Right renal pelvis (tissue), 4 donors: ENCODE data around the gene CDC40. TPM values are rescaled to one million over a fixed set of nuclear protein-coding genes. Genes with fewer than 3 reads are reported as not detected.

Experiments used
- DNase-seq, 4 donors: peaks; one replicate each; pipeline ENCODE4 v3.0.0-alpha.2; 2013; ENCODE audit warnings: low read depth in 4 of 4, low spot score in 3 of 4, missing footprints in 1 of 4
- polyA plus RNA-seq, 4 donors: library from polyadenylated mRNA; unstranded; fragments of 120-200 nt; gene quantifications; one replicate each; pipeline ENCODE4 v1.2.1, GENCODE V29; 2013; ENCODE audit not compliant: insufficient read length in 4 of 4

The CDC40 gene
- 10 to 100 TPM; 28.3 to 37.0 (median 33.0) TPM for polyA plus RNA-seq

DNA sequence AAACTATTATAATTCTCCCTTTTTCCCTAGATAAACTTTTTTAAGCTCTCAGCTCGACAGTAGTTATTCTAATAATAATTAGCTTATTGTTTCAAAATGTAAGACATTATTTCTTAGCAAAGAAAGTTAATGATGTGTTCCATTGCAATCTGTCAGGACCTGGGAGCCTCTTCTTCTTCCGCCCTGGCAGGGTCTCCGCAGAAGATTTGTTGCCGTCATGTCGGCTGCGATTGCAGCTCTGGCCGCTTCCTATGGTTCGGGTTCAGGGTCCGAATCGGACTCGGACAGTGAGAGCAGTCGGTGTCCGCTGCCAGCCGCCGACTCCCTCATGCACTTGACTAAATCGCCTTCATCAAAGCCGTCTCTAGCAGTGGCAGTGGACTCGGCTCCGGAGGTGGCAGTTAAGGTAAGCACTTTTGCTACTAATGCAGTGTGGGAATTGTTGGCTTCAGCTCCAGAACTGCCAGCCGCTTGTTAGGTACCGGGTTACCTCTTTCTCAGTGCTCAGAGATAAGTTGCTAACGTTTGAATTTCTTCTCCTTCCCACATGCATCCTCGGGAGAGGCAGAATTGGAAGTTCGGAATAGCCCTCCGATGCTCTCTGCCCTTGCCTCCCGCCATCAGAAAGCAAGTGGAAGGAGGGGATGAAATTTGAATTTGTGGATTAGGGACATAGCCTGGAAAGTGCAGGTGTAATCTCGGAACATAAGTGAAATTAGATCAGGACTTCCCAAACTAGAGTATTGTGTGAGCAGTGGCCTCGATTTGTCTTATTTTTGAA lies at the start of gene CDC40:
Gene CDC40, plus strand, starts transcription at position 200 of the 781 bp plus-strand sequence. Its CDS starts 18 bp downstream, at position 218.
- peak in 1 of 4 donors; percentile 68 for DNase-seq

DNA sequence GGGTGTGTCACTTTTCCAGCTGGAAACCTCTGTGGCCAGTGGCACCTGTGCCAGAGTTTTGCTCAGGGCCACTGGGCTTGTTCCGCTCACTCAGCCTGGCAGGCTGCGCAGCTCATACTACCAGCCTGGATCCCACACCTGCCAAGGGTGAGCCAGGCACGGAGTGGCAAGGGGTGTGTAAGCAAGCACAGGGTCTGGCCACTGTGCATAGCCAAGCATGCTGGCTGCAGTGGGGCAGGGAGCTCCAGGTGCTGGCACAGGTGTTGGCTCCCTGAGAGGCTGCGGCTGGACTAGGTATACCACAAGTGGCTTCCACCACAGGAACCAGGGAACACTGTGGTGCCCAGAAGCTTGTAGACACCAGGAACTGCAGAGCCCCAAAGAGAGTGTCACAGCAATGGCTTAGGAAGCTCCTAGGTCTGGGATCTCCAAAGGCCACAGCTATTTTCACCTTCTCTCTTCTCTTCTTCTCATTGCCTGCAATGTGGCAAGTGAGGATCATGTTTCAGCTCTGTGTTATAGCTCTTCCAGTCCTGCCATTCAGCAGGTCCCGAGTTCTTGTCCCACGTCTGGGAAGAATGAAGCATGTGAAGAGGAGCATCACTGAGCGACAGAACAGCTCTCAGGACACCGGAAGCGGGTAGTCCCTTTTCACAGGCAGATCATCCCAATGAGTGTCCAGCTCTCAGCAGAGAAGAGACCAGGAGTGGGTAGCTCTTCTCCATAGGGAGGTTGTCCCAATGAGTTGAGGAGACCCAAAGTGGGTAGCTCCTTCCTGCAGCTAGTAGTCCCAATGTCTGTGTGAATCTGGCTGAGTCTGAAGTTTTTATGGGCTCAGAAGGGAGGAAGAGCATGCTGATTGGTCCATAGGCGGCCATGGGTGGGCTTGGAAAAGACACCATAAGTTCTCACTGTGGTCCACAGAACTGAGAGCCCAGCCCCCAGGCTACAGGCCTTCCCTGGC lies 42.0 kb upstream of the CDC40 start:
- no peak for DNase-seq

DNA sequence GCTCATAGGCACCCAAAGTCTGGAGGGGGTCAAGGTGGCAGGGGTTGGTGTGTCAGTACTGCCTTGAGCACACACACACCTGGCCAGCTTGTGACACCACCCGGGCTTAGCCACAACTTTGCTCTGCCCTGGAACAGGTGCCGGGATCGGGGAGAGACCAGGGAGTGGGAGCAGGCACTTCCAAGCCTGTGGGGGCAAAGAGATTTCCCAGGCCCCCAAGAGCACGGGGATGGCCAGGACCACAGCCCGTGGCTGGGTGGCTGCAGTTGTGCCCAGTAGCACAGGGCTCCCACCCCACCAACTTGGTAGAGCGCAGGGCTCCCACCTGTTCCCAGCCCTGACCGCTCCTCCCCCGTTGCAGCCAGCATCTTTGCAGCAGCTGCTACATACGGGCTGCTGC lies 41.2 kb upstream of the CDC40 start:
- DNase-seq: no peak

DNA sequence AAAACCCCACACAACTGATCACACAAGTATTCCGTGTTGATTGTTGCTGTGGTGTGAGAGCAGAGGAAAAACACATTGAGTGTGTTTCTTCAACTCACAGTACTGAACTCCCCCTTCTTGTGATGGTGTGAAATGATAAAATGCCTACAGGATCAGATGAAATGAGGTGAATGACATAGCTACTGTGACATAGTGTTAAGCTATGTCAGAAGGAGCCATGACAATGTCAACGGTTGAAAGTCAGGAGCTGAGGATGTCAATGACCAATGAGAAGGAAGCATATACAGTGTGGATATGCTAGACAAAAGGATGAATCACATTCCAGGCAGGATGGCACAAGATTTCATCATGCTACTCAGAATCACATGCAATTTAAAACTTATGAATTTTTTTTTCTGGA lies 39.6 kb upstream of the CDC40 start:
- no peak for DNase-seq

DNA sequence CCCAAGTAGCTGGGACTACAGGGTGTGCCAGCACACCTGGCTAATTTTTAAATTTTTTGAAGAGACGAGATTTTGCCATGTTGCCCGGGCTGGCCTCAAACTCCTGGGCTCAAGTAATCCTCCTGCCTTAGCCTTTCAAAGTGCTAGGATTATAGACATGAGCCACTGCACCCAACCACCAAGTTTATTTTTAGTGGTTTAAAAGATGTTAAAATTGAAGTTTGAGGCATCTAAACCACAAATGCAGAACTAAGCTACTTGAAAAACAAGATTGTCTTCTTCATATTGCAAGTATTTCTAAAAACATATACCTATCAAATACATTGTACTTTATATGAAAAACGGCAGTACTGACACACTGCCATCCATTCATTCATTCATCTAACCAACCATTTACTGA lies 32.4 kb upstream of the CDC40 start:
- no peak for DNase-seq

DNA sequence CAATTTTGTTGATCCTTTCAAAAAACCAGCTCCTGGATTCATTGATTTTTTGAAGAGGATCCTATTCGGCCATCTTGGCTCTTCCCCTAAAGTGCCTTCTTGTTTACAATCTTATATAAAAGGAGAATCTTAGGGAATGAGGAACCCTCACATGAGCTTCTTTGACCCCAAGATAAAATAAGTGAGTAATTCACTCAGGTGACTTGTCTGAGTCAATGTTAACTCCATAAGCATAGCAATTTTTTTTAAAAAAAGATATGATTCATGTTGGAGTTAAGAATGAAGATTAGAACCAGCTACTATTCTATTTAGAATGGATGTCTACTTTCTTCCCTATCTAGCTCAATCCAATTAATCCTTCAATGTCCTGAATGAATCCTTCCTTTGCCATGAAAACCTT lies 21.7 kb upstream of the CDC40 start:
- no peak for DNase-seq

DNA sequence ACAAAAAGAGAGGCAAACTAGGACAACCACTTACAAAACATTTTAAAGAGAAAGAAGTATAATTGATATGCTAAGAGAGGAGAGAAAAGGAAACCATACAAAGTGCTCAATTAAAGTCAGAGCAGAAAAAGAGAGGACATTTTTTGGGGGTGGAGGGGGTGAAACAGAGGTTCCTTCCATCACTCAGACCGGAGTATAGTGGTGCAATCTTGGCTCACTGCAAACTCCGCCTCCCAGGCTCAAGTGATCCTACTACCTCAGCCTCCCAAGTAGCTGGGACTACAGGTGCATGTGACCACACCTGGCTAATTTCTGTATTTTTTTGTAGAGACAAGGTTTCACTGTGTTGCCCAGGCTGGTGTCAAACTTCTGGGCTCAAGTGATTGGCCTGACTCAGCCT lies 10.1 kb upstream of the CDC40 start:
- no peak for DNase-seq

DNA sequence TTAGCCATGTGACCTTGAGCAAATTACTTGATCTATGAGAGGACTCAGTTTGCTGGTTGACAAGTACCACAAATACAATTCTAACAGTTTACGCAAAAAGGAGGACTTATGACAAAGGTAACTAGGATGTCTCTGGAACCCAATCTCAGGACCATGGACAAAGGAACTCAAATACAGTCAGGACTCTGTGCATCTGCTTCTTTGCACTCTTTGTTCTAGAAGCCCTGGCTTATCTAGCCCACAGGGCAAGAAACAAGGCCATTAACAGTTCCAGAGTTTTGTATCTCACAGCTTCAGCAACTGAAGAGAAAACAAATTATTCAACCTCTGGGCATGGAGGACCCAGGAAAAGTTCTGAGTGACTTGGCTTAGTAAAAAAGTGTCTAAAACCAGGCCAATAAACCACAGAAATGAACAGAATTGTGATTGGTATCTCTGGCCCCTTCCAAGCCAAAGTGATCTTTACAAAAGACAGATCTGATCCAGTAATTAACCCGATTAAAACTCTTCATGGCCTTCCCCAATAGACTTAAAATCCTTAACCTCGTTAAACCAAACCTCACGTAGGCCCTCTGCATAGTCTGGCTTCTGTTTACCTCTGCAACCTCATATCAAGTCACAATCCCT lies 6.6 kb upstream of the CDC40 start:
- no peak for DNase-seq

DNA sequence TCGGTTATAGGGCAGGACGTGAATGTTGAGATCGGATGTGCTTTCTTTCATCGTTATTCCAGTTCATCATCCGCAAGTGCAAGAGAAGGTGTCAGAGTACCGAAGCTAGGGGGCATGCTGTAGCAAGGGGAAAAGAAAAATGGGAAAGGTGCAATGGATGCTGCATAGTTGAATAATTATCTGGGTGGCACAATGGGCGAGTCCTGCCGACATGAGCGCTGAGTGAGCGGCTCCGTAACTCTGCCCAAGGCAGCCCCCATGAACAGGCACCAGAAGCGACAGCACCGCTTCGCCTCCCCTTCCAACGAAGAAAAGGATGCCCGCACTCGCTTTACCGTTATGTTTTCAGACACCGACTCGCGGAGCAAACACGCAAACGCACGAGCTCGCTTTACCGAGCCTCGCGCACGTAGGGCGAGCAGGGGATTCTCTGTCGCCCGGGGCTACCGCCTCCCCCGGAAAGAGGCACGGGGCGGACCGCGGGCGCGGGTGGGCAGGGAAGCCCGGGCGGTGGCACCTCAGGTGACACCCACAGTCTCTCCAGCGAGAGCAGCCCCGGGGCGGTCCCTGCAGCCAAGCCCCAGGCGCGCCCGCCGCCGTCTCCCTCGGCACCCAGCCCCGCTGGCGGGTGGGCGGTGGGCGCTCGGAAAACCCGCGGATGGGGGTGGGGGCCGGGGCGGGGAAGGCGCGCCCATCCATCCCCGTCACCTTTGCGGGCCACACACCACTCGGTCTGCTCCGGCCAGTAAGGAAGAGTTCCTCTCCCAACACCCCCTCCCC lies 1.4 kb upstream of the CDC40 start:
- DNase-seq: peak in 2 of 4 donors; percentile 52 to 69

DNA sequence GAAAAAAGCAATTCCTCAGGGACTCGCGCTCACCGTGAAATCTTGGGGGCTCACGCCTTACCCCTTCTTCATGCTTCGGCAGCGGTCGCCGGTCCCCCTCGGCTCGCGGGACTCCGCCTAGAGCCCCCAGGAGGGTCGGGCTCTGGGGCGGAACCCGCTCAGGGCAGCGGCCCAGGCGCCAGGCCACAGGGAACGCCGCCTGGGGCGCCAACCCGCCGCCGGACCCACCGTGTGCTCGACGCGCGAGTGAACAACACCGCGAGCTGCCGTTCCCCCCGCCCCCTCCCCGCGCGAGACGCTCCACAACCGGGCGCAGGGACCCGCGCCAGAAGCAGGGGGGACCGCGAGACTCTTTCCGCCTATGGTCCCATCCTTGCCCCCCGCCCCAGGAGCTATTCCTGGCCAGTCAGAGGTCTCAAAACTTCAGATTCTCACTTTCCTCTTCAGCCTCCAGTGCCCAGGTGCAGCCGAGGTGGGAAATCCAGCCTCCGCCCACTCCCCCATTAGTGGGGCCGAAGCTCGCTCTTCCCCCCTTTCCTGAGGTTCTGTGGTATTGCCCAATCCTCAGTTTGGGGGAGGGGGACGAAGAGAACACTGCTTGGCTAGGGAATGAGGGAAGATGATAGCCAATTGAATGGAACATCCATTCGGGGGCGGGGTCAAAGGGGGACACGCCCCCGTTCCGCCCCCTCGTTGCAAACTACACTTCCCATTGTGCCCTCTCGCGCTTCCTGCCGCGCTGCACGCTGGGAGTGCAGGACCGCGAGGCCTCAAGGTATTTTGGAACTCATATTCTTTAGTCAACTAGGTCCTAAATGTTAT lies 610 bp upstream of the CDC40 start, which contains the start of gene WASF1:
Gene WASF1, minus strand, starts transcription at position 265 of the 822 bp plus-strand sequence. CDS start 52,069 bp downstream, outside the sequence.
- peak; percentile 95 to 98 (median 96) for DNase-seq

DNA sequence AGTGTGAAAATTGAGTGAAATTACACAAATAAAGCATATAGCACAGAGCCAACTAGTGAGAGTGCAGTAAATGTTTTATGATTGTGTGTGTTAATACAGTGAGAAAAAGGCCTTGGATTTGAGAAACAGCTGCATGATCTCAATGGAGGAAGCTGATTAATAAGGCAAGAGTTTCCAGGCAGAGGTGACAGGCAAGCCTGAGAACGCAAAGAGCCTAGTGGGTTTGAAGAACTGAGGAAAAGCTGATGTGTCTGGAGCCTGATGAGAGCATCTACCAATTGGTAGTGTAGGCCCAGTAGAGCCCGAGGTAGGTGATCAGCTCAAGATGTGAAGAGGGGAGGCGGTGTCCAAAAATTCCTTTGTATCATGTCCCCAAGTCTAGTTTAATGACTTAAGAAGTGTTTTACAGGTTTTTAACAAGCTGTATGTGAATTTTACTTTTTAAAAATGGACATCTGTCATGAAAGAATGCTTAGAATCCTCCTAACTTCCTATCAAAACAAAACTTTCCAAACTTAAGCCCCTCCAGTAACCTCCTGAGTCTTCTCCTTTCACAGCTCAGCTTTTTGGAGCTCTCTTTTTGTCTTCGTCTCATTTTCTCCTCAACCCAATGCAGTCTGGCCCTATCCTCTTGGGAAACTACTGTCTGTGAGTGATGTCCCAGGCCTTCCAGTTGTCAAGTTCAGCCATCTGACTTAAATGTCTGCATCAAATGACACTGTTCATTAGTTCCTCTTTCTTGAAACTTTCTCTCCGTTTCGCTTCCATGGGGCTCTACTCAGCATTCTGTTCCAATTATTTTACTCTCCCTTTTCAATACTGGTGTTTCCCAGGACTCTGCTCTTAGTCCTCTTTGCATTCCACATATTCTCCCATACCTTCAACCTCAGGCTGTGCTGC lies 1.2 kb downstream of the CDC40 start:
- no peak for DNase-seq

DNA sequence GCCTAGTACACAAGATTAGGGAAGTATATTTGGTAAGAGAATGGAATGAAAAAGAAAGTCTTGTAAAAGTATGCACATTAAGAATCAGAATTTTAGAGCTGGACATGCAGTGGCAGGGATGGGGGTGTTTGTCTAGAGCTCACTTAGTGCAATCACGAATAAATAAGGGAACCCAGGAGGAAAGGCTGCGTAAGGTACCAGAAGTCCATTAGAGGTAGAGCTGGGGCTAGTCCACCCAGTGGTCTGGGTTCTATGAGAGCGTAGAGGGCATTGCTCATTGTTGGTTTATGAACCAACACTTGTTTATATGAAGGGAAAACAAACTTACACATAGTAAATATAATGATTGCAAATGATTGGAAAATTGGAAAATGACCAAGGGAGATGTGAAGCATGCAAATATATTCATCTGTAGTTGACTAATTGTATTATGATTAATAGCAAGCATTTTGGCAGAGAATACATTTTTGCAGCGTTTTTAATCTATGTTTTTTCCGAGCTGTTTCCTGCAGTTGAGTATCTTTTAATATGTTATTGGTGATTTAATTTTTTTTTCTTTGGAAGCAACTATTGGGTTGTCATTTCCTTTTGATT lies 3.2 kb downstream of the CDC40 start:
- no peak for DNase-seq

DNA sequence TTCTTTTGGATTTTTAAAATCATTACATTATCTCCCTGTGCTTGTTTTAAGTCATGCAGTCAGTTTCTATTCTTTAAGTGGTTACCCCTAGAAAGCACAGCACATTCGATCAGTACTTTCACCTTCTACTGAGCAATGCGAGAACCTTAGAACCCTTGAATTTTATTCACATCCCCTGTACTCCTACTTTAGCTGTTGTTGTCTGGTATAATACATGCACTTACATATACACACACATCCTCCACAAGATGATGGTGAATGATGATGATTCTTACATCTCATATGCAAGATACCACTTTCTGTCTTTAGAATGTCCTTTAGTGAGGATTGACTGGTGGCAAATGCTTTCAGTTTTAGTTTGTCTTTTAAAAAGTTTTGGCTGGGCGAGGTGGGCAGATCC lies 5.7 kb downstream of the CDC40 start:
- DNase-seq: no peak

DNA sequence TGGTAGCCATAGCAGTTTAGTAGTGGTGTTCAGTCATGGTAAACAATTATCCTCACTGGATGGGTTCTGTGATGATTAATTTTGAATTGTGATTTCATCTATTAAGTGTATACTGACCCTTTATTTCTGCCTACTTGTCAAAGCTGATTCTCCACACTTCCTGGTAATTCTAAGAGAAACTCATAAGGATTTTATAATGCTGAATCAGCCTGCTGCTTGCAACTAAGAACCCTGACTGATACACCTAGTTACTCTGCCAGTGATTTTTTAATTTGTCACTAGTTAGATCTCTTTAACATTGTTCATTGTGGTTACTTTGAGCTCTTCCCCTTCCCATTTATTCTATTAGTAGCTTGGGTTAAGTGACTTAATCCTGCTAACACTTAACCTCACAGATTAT lies 8.6 kb downstream of the CDC40 start:
- DNase-seq: no peak

DNA sequence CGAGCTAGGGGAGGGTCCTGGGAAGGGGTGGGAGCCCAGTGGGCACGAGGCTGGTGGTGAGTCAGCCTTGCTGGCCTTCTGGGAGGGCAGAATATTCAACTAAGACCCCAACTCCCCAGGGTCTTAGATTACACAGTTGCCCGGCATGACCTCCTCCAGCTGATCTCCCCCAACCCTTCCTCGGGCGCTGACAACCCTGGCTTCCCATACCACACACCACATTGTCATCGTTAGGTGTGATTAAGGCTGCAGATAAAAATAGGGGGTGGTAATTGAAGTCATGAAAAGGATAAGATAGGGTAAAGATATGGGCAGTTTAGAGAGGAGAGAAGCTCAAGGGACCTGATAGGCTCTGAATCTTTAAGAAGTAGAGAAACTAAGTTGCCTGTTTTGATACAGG lies 10.5 kb downstream of the CDC40 start:
- no peak for DNase-seq

DNA sequence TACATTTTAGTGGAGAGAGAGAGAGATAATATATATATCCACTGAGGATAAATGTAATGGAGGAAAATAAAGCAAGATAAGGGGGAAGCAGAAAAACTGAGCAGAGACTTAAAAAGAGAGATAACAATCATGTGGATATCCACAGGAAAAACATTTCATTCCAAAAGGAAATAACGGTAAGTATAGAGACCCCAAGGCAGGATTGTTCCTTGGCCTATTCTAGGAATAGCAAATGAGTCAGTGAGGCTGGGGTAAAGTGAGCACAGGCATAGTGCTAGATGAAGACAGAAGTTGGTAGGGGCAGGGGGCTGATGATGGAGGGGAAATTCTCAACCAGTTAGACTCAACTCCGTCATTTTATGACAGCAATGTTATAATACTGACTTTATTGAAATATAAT lies 11.2 kb downstream of the CDC40 start:
- no peak for DNase-seq

DNA sequence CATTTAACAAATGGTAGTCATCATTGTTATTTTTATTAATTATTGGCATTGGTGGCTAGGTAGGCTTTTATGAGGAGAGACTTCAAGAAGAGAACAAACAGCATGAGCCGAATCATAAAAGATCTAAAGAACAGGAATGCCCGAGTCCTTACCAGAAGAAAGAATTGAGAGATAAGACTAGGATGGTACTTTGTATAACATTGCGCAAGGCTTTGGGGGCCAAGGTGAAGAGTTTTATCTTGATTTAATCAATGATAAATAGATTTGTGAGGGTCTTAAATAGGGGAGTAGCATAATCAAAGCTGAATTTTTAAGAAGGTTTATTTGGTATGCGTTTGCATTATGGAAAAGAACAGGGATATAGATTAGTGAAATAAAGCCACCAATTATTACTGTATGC lies 15.4 kb downstream of the CDC40 start:
- DNase-seq: no peak

DNA sequence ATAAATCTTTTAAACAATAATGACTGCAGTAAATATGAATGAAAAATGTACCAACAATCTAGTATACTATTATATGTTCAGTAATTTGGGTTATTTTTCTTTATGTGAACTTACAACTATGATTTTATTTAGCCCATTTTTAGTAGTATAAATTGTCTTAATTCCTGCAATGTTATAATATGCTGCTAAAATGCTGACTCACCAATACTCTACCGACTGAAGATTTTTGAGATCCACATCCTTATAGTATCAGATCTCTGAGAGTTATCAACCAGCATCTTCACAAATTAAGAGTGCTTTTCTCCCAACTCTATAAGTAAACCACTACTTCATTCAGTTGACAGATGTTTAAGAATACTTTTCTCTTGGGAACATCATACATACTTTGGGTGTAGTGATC lies 16.6 kb downstream of the CDC40 start:
- DNase-seq: no peak
